Mesenchymal stem cell (in vitro differentiated cells and primary cell): ENCODE data around the gene PLPPR1.

Experiments
- DNase-seq: peaks from one replicate; pipeline ENCODE4 v3.0.0-alpha.2; 2013
- H2AFZ ChIP-seq: one replicate; pipeline ENCODE4 v1.6.1; 2013; ENCODE audit warnings: low read depth, mild to moderate bottlenecking, control low read depth, inconsistent platforms, low read length, moderate library complexity
- H2AK5ac ChIP-seq: 2 replicates; pipeline ENCODE4 v1.6.1; 2013; ENCODE audit warnings: low read length, moderate library complexity, mild to moderate bottlenecking, inconsistent platforms; ENCODE audit not compliant: severe bottlenecking
- H2BK120ac ChIP-seq: one replicate; pipeline ENCODE4 v1.6.1; 2013; ENCODE audit warnings: low read depth, mild to moderate bottlenecking, inconsistent platforms, low read length, moderate library complexity
- H2BK12ac ChIP-seq, 2 experiments: one replicate each; pipeline ENCODE4 v1.6.1; 2013; ENCODE audit warnings: inconsistent platforms in 2 of 2, low read length in 2 of 2, mild to moderate bottlenecking in 2 of 2, moderate library complexity in 2 of 2, control low read depth in 1 of 2
- H2BK15ac ChIP-seq: one replicate; pipeline ENCODE4 v1.6.1; 2013; ENCODE audit warnings: mild to moderate bottlenecking, low read depth, inconsistent platforms; ENCODE audit not compliant: poor library complexity, severe bottlenecking
- H2BK5ac ChIP-seq: 2 replicates; pipeline ENCODE4 v1.6.1; 2013; ENCODE audit warnings: low read depth, mild to moderate bottlenecking, low read length, control low read depth, inconsistent platforms; ENCODE audit not compliant: poor library complexity, severe bottlenecking
- H3K14ac ChIP-seq, 2 experiments: one replicate each; pipeline ENCODE4 v1.6.1; 2013; ENCODE audit warnings: inconsistent platforms in 2 of 2, low read length in 2 of 2, control low read depth in 1 of 2, mild to moderate bottlenecking in 1 of 2, moderate library complexity in 1 of 2
- H3K18ac ChIP-seq, 2 experiments: one replicate each; pipeline ENCODE4 v1.6.1; 2013; ENCODE audit warnings: inconsistent platforms in 2 of 2, low read length in 2 of 2, control low read depth in 1 of 2, low read depth in 1 of 2, mild to moderate bottlenecking in 1 of 2
- H3K23ac ChIP-seq, 2 experiments: one replicate each; pipeline ENCODE4 v1.6.1; 2013; ENCODE audit warnings: inconsistent platforms in 2 of 2, low read length in 2 of 2, mild to moderate bottlenecking in 2 of 2, moderate library complexity in 2 of 2, control low read depth in 1 of 2
- H3K27ac ChIP-seq: 2 replicates; pipeline ENCODE4 v1.5.1; 2013; ENCODE audit warnings: mild to moderate bottlenecking, moderate library complexity, low read length, control low read depth, inconsistent platforms; ENCODE audit not compliant: poor library complexity, severe bottlenecking
- H3K27me3 ChIP-seq, 2 experiments: 2 replicates each; pipeline versions ENCODE4 v1.6.1 to v1.7.0; 2013; ENCODE audit warnings: low read length in 2 of 2, mild to moderate bottlenecking in 2 of 2, moderate library complexity in 2 of 2, control low read depth in 1 of 2, inconsistent platforms in 1 of 2; ENCODE audit not compliant: control insufficient read depth in 1 of 2, insufficient read depth in 1 of 2
- H3K36me3 ChIP-seq, 2 experiments: 2 replicates each; pipeline versions ENCODE4 v1.6.1 to v1.7.0; 2013; ENCODE audit warnings: low read length in 2 of 2, control low read depth in 1 of 2, inconsistent platforms in 1 of 2, low read depth in 1 of 2, mild to moderate bottlenecking in 1 of 2; ENCODE audit not compliant: insufficient read depth in 2 of 2, control insufficient read depth in 1 of 2
- H3K4ac ChIP-seq, 2 experiments: one replicate each; pipeline ENCODE4 v1.6.1; 2013; ENCODE audit warnings: inconsistent platforms in 2 of 2, low read length in 2 of 2, mild to moderate bottlenecking in 2 of 2, moderate library complexity in 2 of 2, control low read depth in 1 of 2, low read depth in 1 of 2
- H3K4me1 ChIP-seq: 2 replicates; pipeline ENCODE4 v1.6.1; 2013; ENCODE audit warnings: low read depth, low read length, control low read depth; ENCODE audit not compliant: control insufficient read depth, insufficient read depth
- H3K4me2 ChIP-seq: 2 replicates; pipeline ENCODE4 v1.6.1; 2013; ENCODE audit warnings: low read length, mild to moderate bottlenecking, inconsistent platforms; ENCODE audit not compliant: poor library complexity, severe bottlenecking
- H3K4me3 ChIP-seq, 2 experiments: 2 replicates each; pipeline versions ENCODE4 v1.5.1 to v1.7.0; 2013; ENCODE audit warnings: low read length in 2 of 2, mild to moderate bottlenecking in 2 of 2, control low read depth in 1 of 2, low read depth in 1 of 2; ENCODE audit not compliant: insufficient read depth in 1 of 2
- H3K79me1 ChIP-seq: replicated peaks from 2 replicates; pipeline ENCODE4 v1.6.1; 2013; ENCODE audit warnings: mild to moderate bottlenecking, control low read depth, low read length, inconsistent platforms; ENCODE audit not compliant: poor library complexity, severe bottlenecking
- H3K9ac ChIP-seq: 2 replicates; pipeline ENCODE4 v1.7.0; 2013; ENCODE audit warnings: mild to moderate bottlenecking, low read length, moderate library complexity
- H3K9me3 ChIP-seq: 2 replicates; pipeline ENCODE4 v1.7.0; 2013; ENCODE audit warnings: mild to moderate bottlenecking, low read length; ENCODE audit not compliant: control insufficient read depth
- H4K8ac ChIP-seq: one replicate; pipeline ENCODE4 v1.6.1; 2013; ENCODE audit warnings: inconsistent platforms, mild to moderate bottlenecking, low read length, moderate library complexity
- H4K91ac ChIP-seq: one replicate; pipeline ENCODE4 v1.6.1; 2013; ENCODE audit warnings: mild to moderate bottlenecking, low read length, inconsistent platforms
- whole genome bisulfite sequencing: methylation state at CpG from one replicate; pipeline ENCODE4 v1.1.7; 2013; ENCODE audit warnings: mixed read lengths; 5-methylcytosine and 5-hydroxymethylcytosine counted together

The PLPPR1 gene

GRCh38 chr9:101065930-101066329 lies 37.4 kb downstream of the PLPPR1 start:
- H3K14ac ChIP-seq = no peak overlapping the region
- no peaks in the 10 kb centered on the region for H3K9me3 ChIP-seq
- no peak for DNase-seq
- H3K23ac ChIP-seq = no peak overlapping the region
- no peak overlapping the region for H3K27ac ChIP-seq
- no peaks in the 10 kb centered on the region for H3K36me3 ChIP-seq
- H2AK5ac ChIP-seq = no peak overlapping the region
- no peak overlapping the region for H2BK15ac ChIP-seq
- H3K4me1 ChIP-seq = no peaks in the 10 kb centered on the region
- no peaks in the 10 kb centered on the region for H3K27me3 ChIP-seq
- no peak overlapping the region for H2BK5ac ChIP-seq
- H2BK12ac ChIP-seq = no peak overlapping the region
- WGBS = 50% methylated on average over 1 of the region's 1 CpG
- H3K9ac ChIP-seq = no peak overlapping the region
- H3K4me2 ChIP-seq = no peak overlapping the region
- no peak overlapping the region for H3K18ac ChIP-seq
- H2AFZ ChIP-seq = no peak overlapping the region
- H4K91ac ChIP-seq = no peak overlapping the region
- no peak overlapping the region for H2BK120ac ChIP-seq
- no peak overlapping the region for H3K4ac ChIP-seq
- H3K79me1 ChIP-seq = no peaks in the 10 kb centered on the region
- no peak overlapping the region for H3K4me3 ChIP-seq
- no peak overlapping the region for H4K8ac ChIP-seq

- H3K4ac ChIP-seq = no peak overlapping the region
- H2BK120ac ChIP-seq = no peak overlapping the region
- no peak overlapping the region for H4K91ac ChIP-seq
- no peak overlapping the region for H2BK5ac ChIP-seq
- H3K27me3 ChIP-seq = no peaks in the 10 kb centered on the region
- H2BK15ac ChIP-seq = no peak overlapping the region
- H3K23ac ChIP-seq = no peak overlapping the region
- no peak overlapping the region for H2AK5ac ChIP-seq
- H3K14ac ChIP-seq = no peak overlapping the region
- H2AFZ ChIP-seq = no peak overlapping the region
- H3K4me1 ChIP-seq = no peaks in the 10 kb centered on the region
- no peak for DNase-seq
- no peak overlapping the region for H3K18ac ChIP-seq
- no peak overlapping the region for H4K8ac ChIP-seq
- H3K9me3 ChIP-seq = no peaks in the 10 kb centered on the region
- no peak overlapping the region for H3K4me2 ChIP-seq
- no peaks in the 10 kb centered on the region for H3K79me1 ChIP-seq
- H3K9ac ChIP-seq = no peak overlapping the region
- WGBS = 0% methylated on average over 1 of the region's 1 CpG
- no peak overlapping the region for H2BK12ac ChIP-seq
- no peaks in the 10 kb centered on the region for H3K36me3 ChIP-seq
- H3K27ac ChIP-seq = no peak overlapping the region
- no peak overlapping the region for H3K4me3 ChIP-seq
These were observed 40.2 kb downstream of the PLPPR1 start for GRCh38 chr9:101068696-101069095.

GRCh38 chr9:101072259-101072658 lies 43.7 kb downstream of the PLPPR1 start:
- no peaks in the 10 kb centered on the region for H3K4me1 ChIP-seq
- no peak overlapping the region for H2BK15ac ChIP-seq
- no peak overlapping the region for H3K9ac ChIP-seq
- no peak overlapping the region for H2AFZ ChIP-seq
- H2BK12ac ChIP-seq = no peak overlapping the region
- DNase-seq = no peak
- H3K36me3 ChIP-seq = no peaks in the 10 kb centered on the region
- 64% methylated on average over 2 of the region's 3 CpGs for WGBS
- no peak overlapping the region for H3K4me3 ChIP-seq
- no peak overlapping the region for H2AK5ac ChIP-seq
- no peak overlapping the region for H3K4ac ChIP-seq
- H3K27me3 ChIP-seq = no peaks in the 10 kb centered on the region
- H3K79me1 ChIP-seq = no peaks in the 10 kb centered on the region
- no peak overlapping the region for H2BK120ac ChIP-seq
- no peak overlapping the region for H3K23ac ChIP-seq
- no peak overlapping the region for H3K4me2 ChIP-seq
- H3K9me3 ChIP-seq = no peaks in the 10 kb centered on the region
- no peak overlapping the region for H2BK5ac ChIP-seq
- no peak overlapping the region for H3K14ac ChIP-seq
- H4K91ac ChIP-seq = no peak overlapping the region
- no peak overlapping the region for H3K18ac ChIP-seq
- H4K8ac ChIP-seq = no peak overlapping the region
- H3K27ac ChIP-seq = no peak overlapping the region

DNA sequence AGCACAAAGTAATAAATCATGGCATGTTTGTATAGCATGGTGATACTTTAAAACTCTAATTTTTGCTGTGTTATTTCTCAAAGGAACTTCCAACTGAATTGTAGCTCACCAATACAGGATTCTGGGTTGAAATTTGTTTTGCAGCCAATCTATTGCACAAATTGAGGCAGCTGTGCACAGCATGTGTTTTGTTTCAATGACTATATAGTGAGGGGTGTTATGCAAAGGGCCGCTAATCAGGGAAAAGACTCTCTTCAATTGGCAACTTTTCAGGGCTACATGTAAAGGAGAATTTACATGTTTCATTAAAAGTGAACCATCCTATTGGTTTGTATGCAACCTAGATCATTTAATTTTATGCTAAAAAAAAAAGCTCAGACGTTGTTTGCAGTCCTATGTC lies 44.6 kb downstream of the PLPPR1 start:
- Histone ChIP-seq H3K79me1 (no peaks in the 10 kb centered on the region), H2AK5ac (no peak overlapping the region), H3K36me3 (no peaks in the 10 kb centered on the region), H3K18ac (no peak overlapping the region), H3K27ac (no peak overlapping the region), H3K4me3 (no peak overlapping the region), H4K8ac (no peak overlapping the region), H3K9me3 (no peaks in the 10 kb centered on the region), H4K91ac (no peak overlapping the region), H3K23ac (no peak overlapping the region), H3K4ac (no peak overlapping the region), H3K27me3 (no peaks in the 10 kb centered on the region), H2BK5ac (no peak overlapping the region), H3K14ac (no peak overlapping the region), H3K4me1 (no peaks in the 10 kb centered on the region), H2BK120ac (no peak overlapping the region), H3K4me2 (no peak overlapping the region), H2BK12ac (no peak overlapping the region), H2AFZ (no peak overlapping the region), H2BK15ac (no peak overlapping the region), H3K9ac (no peak overlapping the region)
- no peak for DNase-seq
- WGBS = 18% methylated on average over 1 of the region's 2 CpGs
